ENCODE data around the gene GNB1.

The GNB1 gene

DNA sequence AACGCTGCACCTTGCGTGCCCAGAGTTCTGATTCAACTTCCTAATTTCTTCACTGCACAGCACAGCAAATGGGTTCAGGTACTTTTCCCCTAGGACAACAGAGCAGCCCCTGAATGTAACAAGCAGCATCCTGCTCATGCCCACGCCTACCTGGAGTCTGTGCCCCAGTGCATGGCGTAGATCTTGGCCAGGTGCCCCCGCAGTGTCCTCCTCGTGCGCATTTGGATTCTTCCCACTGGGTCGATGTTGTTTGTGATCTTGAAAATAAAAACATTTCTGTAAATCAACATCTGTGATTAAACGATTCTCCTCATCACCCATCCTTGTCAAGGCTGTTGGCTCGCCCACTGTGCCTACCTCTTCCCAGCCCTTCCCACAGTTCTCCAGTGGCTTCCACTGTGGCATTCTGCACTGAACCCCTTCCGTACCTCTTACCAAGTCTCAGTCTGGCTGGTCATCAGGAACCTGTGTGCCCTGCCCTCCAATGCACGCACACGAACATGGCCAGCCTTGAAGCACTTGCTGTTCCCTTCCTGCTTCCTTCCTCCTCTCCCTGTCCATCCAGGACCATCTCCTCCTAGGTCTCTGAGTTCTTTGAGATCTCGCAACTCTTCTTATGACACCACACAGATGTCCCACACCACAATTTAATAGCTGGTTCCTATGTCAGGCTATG, 75.1 kb downstream of the GNB1 start:
- DNase-seq = no peak

DNA sequence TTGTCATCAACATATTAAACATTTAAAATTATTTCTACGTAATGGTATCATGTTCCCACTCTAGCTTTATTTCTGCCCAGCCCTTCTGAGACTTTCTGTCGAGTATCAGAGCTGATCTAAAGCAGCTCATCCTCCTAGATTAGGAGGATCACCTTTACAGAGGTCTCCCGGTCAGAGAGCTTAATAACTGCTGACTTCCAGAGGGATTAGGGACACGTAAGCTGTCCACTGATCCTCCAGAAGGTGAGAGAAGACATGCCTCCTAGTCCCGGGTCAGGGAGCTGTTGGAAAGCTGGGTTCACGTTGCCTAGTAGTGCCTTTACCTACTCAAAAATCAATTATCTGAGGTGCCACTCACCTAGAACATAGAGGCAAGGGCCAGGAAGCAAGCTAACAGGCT, 81.4 kb downstream of the GNB1 start:
- DNase-seq = no peak

DNA sequence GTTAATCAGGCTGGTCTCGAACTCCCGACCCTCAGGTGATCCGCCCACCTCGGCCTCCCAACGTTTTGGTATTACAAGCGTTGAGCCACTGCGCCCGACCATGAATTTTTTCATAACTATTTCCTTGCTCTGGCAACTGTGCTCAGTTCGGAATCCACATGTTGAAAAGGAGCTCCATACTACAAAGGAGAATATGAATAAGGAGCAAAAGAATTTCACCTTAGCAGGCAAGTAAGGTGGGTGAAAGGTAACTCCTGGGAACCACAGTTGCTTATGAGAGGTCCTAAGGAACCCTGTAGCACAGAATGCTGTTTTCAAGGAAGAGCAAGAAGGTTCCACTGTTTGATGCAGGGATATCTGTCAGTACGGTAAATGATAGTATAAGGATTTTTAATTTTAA, 82.7 kb downstream of the GNB1 start:
- DNase-seq = no peak

DNA sequence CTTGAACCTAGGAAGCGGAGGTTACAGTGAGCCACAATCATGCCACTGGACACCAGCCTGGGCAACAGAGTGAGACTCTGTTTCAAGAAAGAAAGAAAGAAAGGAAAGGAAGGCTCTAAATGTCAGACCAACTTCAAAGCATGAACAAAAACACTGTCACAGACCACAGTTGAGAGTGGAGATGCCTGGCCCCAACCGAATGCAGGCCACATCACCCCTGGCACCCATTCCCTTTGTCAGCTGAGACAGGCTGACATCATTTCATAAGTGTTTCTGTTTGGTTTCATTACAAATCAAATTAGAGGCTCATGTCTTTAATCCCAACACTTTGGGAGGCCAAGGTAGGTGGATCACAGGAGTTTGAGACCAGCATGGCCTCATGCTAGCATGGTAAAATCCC, 84.0 kb downstream of the GNB1 start:
- DNase-seq = no peak

DNA sequence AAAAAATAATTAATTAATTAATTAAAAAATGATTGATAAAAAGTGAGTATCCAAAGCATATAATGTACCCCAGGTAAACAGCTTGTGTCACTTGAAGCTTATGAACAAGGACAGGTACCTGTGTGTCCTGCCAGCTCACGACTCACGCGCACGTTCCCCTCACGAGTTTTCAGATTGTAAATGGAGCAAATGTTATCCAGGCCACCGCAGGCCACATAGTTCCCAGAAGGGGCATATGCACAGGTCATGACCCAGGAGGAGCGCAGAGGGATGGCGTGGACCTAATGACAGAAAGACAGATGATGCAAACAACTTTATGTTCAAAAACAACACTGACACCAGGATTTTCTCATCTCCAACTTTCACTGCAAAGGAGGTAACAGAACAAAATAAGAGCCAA, 86.6 kb downstream of the GNB1 start:
- DNase-seq = no peak

DNA sequence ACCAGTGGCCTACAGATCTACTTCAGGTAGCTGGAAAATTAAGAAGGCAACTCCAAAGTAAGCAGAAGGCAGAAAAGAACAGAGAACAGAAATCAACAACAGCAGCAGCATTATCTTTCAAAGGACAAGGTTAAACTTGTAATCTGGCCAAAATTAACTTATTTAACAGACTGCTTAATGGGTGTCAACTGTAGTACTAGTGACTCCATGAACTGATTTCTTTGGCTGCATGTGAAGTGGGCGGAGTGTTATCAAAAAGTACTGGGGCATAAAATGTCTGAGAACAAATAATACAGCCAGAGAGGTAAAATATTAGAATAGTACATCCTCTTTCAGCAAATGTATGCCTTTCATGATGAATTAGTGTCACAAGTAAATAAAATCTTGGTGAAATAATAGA, 88.0 kb downstream of the GNB1 start:
- DNase-seq = no peak

DNA sequence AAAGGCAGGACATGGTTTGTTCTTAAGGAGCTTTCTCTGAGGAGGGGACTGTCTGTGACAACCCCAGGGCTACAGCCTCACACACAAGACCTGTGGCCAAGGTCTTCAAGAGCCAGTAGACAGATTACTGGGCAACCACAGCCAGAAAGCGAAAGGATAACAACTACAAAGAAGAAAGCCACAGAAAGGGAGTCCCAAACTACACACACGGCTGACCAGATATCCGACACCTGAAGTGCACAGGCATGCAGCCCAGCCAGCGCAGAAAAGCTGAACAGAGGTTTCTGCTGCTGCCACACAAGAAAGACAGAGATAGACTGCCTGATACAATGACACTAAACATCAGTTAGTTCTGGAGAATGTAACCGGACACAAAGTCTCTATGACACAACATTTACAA, 91.2 kb downstream of the GNB1 start:
- no peak for DNase-seq

DNA sequence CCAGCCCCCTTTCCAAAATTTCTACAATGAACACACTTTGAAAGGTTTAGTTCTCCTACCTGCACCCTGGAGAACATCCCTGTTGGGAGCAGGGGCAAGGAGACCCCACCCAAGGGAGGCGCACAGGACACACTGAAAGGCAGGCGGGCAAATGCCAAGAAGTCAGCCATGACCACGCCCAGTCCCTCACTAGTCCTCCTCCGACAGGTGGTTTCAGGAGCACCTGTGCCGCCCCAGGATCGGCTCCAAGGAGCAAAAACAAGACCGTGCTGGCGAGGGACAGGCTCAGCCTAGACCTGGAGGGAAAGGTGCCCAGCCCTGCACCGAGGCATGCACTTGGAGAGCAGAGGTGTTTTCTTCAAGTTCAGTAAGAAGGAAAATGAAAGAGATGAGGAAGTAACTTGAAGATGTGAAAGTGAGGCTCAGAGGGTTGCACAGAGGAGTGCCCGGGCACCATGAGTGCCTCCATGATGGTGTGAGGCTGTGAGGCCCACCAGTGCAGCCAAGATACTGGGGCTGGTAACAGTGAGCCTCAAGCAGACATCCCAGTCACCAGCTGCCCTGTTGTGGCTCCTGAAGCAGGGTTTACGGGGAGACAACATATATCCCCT, 93.1 kb downstream of the GNB1 start:
- no peak for DNase-seq

DNA sequence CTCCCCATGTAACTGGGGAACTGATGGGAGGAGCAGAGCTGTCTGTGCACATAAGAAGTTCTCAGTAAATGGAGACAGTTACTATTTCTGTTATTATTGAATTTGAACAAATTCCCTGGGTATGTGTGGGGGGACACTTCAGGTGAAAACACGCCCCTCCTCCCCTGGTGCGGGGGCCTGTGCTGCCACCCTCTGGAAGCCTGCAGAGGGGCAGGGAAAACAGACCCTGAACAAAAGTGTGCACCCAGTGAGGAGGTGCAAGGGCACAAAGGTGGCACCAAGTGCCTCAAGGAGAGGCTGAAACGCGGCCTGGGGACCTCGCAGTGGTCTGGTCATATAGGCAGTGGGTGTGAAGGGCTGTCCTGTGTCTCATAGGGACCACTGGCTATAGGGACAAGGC, 94.4 kb downstream of the GNB1 start:
- no peak for DNase-seq

DNA sequence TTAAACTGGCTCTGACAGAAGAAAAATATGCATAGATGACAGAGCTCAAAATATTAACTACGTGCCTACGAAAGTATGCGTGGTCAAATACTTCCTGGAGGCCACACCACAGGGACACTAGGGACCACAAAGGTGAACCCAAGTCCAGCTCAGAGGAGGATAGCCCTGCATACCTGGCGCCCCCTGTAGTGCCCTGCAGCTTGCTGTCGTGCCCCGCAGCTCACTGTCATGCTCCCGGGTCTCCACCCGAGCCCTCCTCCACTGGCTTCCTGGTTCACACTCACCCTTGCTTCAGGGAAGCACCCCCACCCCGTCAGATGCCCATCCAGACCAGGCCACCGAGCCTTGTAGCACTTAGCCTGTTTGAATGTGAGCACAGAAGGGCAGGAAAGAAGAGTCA, 95.9 kb downstream of the GNB1 start:
- no peak for DNase-seq

DNA sequence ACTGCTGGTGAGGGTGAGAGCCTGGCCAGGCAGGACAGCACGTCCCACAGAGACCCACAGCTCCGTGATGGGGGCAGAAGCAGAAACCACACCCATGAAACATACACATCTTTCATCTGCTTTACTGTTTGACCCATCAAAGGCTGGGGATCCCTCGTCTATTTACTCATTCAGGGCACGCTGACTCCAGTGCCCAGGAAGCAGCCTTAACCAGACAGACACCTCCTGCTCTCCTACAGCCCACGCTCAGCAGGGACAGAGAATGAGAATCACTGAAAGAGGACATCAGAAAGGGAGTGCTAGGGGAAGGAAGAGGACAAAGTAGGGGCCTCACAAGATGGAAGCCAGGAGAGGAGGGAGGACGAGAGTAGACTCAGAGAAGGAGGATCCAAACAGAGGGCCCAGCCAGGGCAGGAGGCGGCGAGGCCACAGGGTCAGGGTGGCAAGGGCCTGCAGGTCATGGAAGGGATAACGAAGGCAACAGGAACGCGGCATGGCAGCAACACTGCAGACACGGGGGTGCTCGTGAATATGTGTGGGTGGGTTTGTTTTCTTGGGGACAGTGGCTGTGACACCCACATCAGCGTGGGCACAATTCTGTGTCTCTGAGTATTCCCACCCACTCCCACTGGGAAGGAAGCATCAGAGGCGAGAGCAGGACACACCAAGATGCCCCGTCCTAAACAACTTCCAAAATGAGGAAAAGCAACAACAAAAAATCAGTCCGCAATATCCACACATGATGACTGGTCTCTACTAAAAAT, 97.2 kb downstream of the GNB1 start:
- no peak for DNase-seq

DNA sequence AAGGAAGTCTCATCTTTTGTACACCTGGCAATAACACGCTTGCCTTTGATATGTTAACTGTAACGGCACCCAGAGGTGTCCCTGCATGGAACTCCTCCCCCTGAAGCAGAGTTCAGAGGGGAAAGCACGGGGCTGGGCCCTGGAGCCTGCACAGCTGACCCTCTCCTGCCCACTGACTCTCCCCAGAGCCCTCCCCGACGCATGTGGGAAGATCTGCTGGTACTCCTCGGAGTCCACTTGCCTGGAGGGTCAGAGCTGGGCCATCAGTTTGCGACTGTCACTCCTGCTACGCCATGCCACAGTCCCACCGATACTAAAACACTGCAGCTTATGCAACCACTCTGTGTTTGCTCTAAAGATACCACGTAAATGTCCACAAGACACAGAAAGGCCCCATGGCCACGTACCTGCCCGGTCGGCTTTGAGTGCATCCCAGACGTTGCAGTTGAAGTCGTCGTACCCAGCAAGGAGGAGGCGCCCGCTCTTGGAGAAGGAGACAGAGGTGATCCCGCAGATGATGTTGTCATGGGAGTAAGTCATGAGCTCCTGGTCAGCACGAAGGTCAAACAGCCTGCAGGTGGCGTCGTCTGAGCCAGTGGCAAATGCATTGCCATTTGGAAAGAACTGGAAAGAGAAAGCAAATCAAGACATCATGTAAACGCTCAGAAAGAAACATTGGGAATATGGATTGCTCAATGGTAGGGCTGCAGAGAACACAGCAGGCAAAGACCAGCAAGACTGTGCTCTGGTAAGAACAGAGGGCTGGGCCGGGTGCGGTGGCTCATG, 102.0 kb downstream of the GNB1 start:
- no peak for DNase-seq

DNA sequence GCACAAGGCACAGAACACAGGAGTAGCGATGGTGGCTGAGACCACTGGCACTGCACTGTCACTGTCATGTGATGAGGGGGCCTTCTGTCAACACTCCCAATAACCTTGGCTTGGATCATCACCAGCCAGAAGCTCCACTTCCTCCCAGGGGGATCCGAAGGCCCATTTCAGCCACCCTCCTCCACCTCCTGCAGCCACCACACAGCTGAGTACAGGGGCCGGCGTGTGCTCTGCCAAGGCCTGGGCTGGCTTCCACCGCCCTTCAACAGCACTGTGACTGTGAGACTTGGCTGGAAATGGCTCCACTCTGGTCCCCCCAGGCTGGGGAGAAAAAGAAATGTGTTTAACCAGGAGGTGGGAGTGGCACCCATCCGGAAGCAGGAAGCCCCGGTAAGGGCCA, 102.8 kb downstream of the GNB1 start:
- DNase-seq = no peak

DNA sequence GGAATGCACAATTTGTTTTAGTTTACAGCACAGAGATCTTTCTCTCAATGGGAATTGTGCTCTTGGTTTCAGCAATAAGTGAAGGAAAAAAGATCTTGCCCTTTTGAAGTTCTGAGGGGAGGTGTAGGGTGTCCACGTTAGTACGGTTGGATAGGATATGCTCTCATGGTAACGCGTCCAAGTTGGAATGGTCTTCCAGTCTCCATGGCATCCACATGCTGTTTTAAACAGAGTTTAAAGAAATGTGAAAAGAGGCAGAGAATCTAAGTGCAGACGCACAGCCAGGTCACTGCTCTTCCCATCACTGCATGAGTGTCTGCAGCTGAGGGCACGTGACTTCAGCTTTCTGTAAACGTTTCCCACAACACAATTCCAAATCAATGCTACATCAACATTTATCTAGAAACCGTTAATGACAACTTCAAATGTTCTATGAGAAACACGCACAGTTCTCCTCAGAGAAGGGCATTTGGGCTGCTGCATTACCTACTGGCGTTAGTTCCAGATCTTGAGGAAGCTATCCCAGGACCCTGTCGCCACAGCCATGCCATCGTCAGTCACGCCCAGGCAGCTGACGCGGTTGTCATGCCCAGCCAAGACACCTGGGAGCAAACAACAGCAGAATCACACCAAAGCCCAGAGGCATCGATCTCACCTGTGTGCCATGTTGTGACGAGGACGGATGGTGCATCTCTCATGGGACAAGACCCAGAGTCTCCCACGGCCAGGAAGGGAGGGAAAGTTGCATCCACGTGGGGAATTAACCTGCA, 103.9 kb downstream of the GNB1 start:
- no peak for DNase-seq

DNA sequence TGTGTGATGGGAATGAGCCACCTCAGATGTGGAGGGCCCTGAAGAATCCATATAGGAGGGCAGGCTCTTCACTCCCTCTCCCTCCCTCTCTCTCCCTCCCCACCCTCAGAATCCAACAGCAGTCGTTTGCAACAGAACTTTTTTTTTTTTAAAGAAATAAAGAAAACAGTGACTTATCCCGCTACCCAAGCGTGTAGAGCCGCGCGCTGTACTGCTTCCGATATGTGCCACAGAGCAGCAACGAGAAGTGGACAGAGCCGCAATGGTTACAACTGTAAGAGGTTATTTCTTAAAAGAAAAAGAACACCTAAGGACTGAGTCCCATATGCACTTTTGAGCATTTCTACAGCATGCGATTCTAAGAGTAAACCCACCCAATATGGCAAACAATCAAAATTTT, 105.2 kb downstream of the GNB1 start:
- DNase-seq = no peak

DNA sequence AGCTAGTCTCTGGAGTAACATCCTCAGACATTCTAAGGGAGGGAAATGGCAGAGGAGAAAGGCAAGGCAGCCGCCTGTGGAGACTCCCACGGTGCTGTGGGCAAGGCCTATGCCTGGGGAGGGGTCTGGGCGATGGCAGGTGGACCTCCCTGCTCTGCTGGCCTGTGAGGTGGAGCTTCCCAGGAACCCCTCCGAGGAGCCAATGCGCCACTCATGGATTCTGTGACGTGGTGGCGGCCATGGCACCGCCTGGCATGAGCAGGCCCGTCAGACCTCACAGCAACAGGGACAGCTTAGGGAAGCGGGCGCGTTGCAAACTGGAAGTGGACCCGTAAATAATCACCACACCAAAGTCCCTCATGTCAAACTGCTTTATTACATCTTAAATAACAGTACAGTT, 106.0 kb downstream of the GNB1 start:
- no peak for DNase-seq

DNA sequence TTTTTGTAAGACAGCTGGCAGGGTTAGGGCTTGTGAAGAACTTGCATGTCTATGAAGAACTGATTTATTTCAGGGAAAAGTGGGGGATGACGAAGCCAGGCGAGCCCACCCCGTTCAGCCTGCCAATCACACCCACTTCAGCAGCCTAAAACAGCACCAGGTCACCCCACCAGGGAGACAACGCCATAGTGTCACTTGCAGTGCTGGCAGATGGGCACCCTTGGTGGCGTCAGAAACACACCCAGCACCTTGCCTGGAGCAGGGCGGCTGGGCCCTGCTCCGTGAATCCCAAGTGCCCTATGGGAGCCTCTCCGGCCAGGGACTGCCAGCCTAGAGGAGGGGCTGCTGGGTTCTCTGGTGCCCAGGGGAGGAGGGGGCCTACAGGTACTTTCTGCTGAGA, 107.6 kb downstream of the GNB1 start:
- no peak for DNase-seq

DNA sequence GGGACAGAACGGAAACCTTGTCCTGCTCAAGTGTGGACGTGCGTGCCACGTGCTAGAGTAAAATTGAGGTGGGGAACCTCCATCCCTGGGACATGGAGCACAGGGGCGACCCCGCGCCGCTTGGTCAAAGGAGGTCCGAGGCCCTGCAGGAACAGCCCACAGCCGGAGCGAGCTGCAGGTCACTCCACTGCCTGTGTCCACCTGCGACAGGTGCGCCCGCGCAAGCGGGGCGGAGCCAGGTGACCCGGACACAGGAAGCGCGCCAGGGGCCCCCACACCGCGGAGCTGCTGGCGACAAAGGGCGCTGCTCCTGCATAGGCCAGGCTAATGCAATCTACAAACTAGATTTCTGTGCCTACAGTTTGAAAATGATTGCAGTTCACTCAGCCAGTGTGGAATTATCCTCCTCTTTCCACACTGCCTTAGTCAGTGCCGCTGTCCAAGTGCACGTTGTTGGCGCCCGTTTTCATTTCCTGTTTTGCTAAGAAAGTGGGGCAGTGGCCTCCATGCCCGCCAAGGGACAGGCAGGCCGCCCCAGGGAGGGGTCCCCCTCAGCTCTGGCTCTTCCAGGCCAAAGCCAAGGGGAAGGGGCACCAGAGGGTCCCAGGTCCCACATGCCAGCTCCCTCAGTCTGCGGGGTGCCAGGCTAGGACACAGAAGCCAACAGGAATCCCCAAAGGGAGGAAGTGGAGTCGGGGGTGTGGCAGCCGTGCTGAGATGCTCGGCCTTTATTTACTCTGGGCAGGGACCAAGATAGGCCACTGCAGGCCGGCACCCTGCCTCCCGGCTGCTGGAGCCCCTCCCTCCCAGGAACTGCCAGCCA, 108.3 kb downstream of the GNB1 start:
- no peak for DNase-seq

DNA sequence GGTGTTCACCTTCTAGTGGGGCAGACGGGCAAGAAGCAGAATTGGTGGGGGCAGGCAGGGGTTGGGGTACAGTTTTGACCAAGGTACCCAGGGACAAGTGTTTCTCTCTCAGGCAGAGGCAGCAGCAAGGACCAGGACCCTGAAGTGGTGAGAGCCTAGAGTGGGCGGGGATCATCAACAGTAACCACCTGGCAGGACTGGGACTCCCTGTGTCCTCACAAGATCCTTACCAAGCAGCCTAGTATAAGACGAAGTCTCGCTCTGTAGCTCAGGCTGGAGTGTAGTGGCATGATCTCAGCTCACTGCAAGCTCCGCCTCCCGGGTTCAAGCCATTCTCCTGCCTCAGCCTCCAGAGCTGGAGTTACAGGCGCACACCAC, 109.4 kb downstream of the GNB1 start:
- DNase-seq = no peak

DNA sequence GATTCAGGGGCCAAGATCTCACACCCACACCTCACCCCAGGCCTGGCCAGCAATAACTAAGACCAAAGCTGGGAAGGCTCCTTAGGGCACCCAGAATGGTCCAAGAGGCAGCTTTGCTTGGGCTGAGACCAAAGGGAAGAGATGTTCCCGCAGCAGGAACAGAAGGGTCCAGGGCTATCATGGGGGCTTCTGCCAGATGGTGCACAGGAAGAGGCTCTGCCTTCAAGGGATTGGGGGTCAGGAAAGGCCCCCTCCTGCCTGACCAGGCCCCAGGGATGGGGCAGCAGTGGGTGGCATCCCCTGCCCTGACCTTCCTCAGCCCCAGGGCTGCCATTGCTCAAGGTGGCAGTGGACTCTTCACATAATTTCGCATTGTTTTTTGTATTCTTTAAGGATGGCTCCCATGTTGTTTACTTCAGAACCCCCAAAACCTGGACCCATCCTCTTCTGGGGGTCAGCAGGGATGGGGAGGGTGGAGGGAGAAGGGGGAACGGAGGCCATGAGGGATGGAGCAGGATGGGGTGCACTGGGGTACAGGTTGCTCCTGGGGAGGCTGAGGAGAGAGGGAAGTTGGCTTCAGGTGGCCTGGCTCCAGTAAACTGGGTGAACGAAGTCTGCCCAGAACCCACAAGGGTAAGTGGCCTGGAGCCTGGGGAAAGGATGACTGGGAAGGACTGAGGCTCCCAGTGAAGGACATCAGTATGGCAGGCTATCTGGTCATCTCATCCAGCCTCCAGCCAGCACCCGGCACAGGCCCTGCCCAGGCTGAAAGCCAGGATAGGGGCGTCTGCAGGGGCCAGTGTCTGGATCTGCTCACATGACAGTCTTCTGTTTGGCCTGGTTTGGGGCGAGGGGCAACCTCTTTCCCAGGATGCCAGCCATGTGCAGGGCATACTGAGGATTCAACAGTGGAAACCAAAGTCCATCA, 110.0 kb downstream of the GNB1 start:
- DNase-seq = no peak

Data from hippocampal formation (tissue), 2 donors.